Activated naive CD8-positive, alpha-beta T cell treated with anti-CD3 and anti-CD28 coated beads, Interleukin-2, amount 50 U/mL, for 24 hours (primary cell): ENCODE results near the gene ECHS1.
A peak's percentile ranks its signal among the peaks of the same experiment; 100 is the strongest.
"Not testable (repeated sequence)": the region's sequence is repeated elsewhere in the genome, so short reads cannot be mapped to it uniquely, and the experiment has no call there.

ENCODE experiments used
- ATAC-seq: fragments of 150-1000 bp; cut with Tn5 transposase; one replicate; pipeline ENCODE4 v1.10.0; 2021
- DNase-seq: peaks from one replicate; pipeline ENCODE4 v3.0.0; 2021
- H3K27ac Mint-ChIP-seq: one replicate; pipeline ENCODE4 v1.8.0; 2021; ENCODE audit warnings: mild to moderate bottlenecking, mixed read lengths
- H3K27me3 Mint-ChIP-seq: one replicate; pipeline ENCODE4 v1.8.0; 2021; ENCODE audit warnings: mixed read lengths
- H3K36me3 Mint-ChIP-seq: one replicate; pipeline ENCODE4 v1.8.0; 2021; ENCODE audit warnings: low read depth, mixed read lengths
- H3K4me1 Mint-ChIP-seq: one replicate; pipeline ENCODE4 v1.8.0; 2021; ENCODE audit warnings: mixed read lengths
- H3K4me3 Mint-ChIP-seq: one replicate; pipeline ENCODE4 v1.8.0; 2021; ENCODE audit warnings: mild to moderate bottlenecking, moderate library complexity, mixed read lengths
- H3K9me3 Mint-ChIP-seq: one replicate; pipeline ENCODE4 v1.8.0; 2021; ENCODE audit warnings: mixed read lengths

The ECHS1 gene

GRCh38 chr10:133377025-133377817 lies 4.1 kb upstream of the ECHS1 start:
- ATAC-seq: no peak
- H3K9me3 Mint-ChIP-seq: no peaks in the 10 kb centered on the region
- peaks cover 12% of the 10 kb centered on the region for H3K4me1 Mint-ChIP-seq
- peaks cover 1% of the 10 kb centered on the region for H3K27me3 Mint-ChIP-seq
- H3K27ac Mint-ChIP-seq: no peak overlapping the region
- no peak for DNase-seq
- H3K4me3 Mint-ChIP-seq: peak overlapping the region; percentile 17
- H3K36me3 Mint-ChIP-seq: no peaks in the 10 kb centered on the region

- not testable (repeated sequence) for ATAC-seq, H3K27ac Mint-ChIP-seq, H3K27me3 Mint-ChIP-seq, H3K36me3 Mint-ChIP-seq, DNase-seq, H3K4me3 Mint-ChIP-seq, H3K9me3 Mint-ChIP-seq
- peaks cover 15% of the 10 kb centered on the region for H3K4me1 Mint-ChIP-seq
These were observed 3.0 kb upstream of the ECHS1 start for GRCh38 chr10:133376183-133376582.

- H3K9me3 Mint-ChIP-seq: no peaks in the 10 kb centered on the region
- H3K27ac Mint-ChIP-seq: no peak overlapping the region
- H3K27me3 Mint-ChIP-seq: peaks cover 1% of the 10 kb centered on the region
- H3K4me3 Mint-ChIP-seq: no peak overlapping the region
- DNase-seq (no peak), ATAC-seq (no peak)
- H3K4me1 Mint-ChIP-seq: peaks cover 14% of the 10 kb centered on the region
- no peaks in the 10 kb centered on the region for H3K36me3 Mint-ChIP-seq
These were observed 2.4 kb upstream of the ECHS1 start for GRCh38 chr10:133375357-133376115.

GRCh38 chr10:133372507-133372906 lies 647 bp downstream of the ECHS1 start:
- peaks cover 8% of the 10 kb centered on the region for H3K36me3 Mint-ChIP-seq
- peak overlapping the region; percentile 76 for H3K4me3 Mint-ChIP-seq
- H3K4me1 Mint-ChIP-seq: peaks cover 17% of the 10 kb centered on the region
- no peak for DNase-seq
- ATAC-seq: no peak
- no peaks in the 10 kb centered on the region for H3K9me3 Mint-ChIP-seq
- no peak overlapping the region for H3K27ac Mint-ChIP-seq
- H3K27me3 Mint-ChIP-seq: peaks cover 1% of the 10 kb centered on the region

- Mint-ChIP-seq H3K9me3 (no peaks in the 10 kb centered on the region), H3K4me1 (peaks cover 17% of the 10 kb centered on the region), H3K36me3 (peaks cover 8% of the 10 kb centered on the region), H3K4me3 (no peak overlapping the region), H3K27me3 (peaks cover 1% of the 10 kb centered on the region), H3K27ac (no peak overlapping the region)
- ATAC-seq (no peak), DNase-seq (no peak)
These were observed 2.9 kb downstream of the ECHS1 start for GRCh38 chr10:133370030-133370786.

GRCh38 chr10:133368153-133368552 lies 5.0 kb downstream of the ECHS1 start:
- Mint-ChIP-seq H3K4me3 (no peak overlapping the region), H3K9me3 (no peaks in the 10 kb centered on the region), H3K4me1 (peaks cover 8% of the 10 kb centered on the region), H3K27me3 (no peaks in the 10 kb centered on the region), H3K27ac (no peak overlapping the region), H3K36me3 (peaks cover 9% of the 10 kb centered on the region)
- ATAC-seq (no peak), DNase-seq (no peak)

GRCh38 chr10:133367461-133367860 lies 5.7 kb downstream of the ECHS1 start:
- H3K27me3 Mint-ChIP-seq, ATAC-seq, H3K36me3 Mint-ChIP-seq, H3K27ac Mint-ChIP-seq, H3K9me3 Mint-ChIP-seq, H3K4me3 Mint-ChIP-seq, DNase-seq, H3K4me1 Mint-ChIP-seq: not testable (repeated sequence)

GRCh38 chr10:133366751-133367150 lies 6.4 kb downstream of the ECHS1 start:
- Mint-ChIP-seq H3K9me3 (no peaks in the 10 kb centered on the region), H3K27ac (no peak overlapping the region), H3K36me3 (peaks cover 15% of the 10 kb centered on the region), H3K4me3 (no peak overlapping the region), H3K27me3 (no peaks in the 10 kb centered on the region), H3K4me1 (peaks cover 10% of the 10 kb centered on the region)
- ATAC-seq: no peak
- DNase-seq: no peak

- no peak for ATAC-seq
- H3K4me3 Mint-ChIP-seq: no peak overlapping the region
- H3K36me3 Mint-ChIP-seq: peaks cover 15% of the 10 kb centered on the region
- DNase-seq: no peak
- H3K9me3 Mint-ChIP-seq: no peaks in the 10 kb centered on the region
- H3K27me3 Mint-ChIP-seq: no peaks in the 10 kb centered on the region
- H3K27ac Mint-ChIP-seq: no peak overlapping the region
- peaks cover 15% of the 10 kb centered on the region for H3K4me1 Mint-ChIP-seq
These were observed 7.0 kb downstream of the ECHS1 start for GRCh38 chr10:133366130-133366478.

GRCh38 chr10:133365461-133366129 lies 7.6 kb downstream of the ECHS1 start:
- Mint-ChIP-seq H3K36me3 (peaks cover 15% of the 10 kb centered on the region), H3K27ac (no peak overlapping the region), H3K4me3 (no peak overlapping the region), H3K27me3 (no peaks in the 10 kb centered on the region), H3K4me1 (peaks cover 15% of the 10 kb centered on the region), H3K9me3 (no peaks in the 10 kb centered on the region)
- DNase-seq (no peak), ATAC-seq (no peak)

GRCh38 chr10:133364645-133365431 lies 8.3 kb downstream of the ECHS1 start:
- no peaks in the 10 kb centered on the region for H3K9me3 Mint-ChIP-seq
- no peak for DNase-seq
- no peak for ATAC-seq
- peaks cover 15% of the 10 kb centered on the region for H3K4me1 Mint-ChIP-seq
- H3K27ac Mint-ChIP-seq: no peak overlapping the region
- H3K4me3 Mint-ChIP-seq: no peak overlapping the region
- H3K36me3 Mint-ChIP-seq: peaks cover 15% of the 10 kb centered on the region
- no peaks in the 10 kb centered on the region for H3K27me3 Mint-ChIP-seq

GRCh38 chr10:133362846-133363245 lies 10.3 kb downstream of the ECHS1 start:
- ATAC-seq: no peak
- H3K27ac Mint-ChIP-seq: no peak overlapping the region
- no peaks in the 10 kb centered on the region for H3K9me3 Mint-ChIP-seq
- no peaks in the 10 kb centered on the region for H3K27me3 Mint-ChIP-seq
- peaks cover 10% of the 10 kb centered on the region for H3K4me1 Mint-ChIP-seq
- no peak for DNase-seq
- H3K4me3 Mint-ChIP-seq: no peak overlapping the region
- peaks cover 9% of the 10 kb centered on the region for H3K36me3 Mint-ChIP-seq

GRCh38 chr10:133361773-133362441 lies 11.2 kb downstream of the ECHS1 start:
- H3K4me3 Mint-ChIP-seq: no peak overlapping the region

More at GRCh38 chr10:133361773-133362441, 11.2 kb downstream of the ECHS1 start:
- Mint-ChIP-seq H3K4me1 (peaks cover 10% of the 10 kb centered on the region), H3K36me3 (peaks cover 7% of the 10 kb centered on the region), H3K9me3 (no peaks in the 10 kb centered on the region), H3K27me3 (no peaks in the 10 kb centered on the region), H3K27ac (peak overlapping the region; percentile 3)
- ATAC-seq (no peak), DNase-seq (no peak)
